HG03342 (cell line): ENCODE results near the gene GPR107.

Source experiments
- ATAC-seq: cut with Tn5 transposase; IDR thresholded peaks from one replicate; pipeline ENCODE4 v1.9.1; 2021; ENCODE audit warnings: mild to moderate bottlenecking, moderate library complexity; ENCODE audit not compliant: unreplicated experiment

Gene GPR107

GRCh38 chr9:130107234-130107861 lies 53.6 kb downstream of the GPR107 start:
- ATAC-seq: no peak

- ATAC-seq: no peak
Measured at GRCh38 chr9:130107955-130108354, 54.2 kb downstream of the GPR107 start.

- ATAC-seq: no peak
Measured at GRCh38 chr9:130110166-130110565, 56.5 kb downstream of the GPR107 start.

- no peak for ATAC-seq
Measured at GRCh38 chr9:130110596-130111021, 56.9 kb downstream of the GPR107 start.

- ATAC-seq: no peak
Measured at GRCh38 chr9:130111786-130112537, 58.3 kb downstream of the GPR107 start.

GRCh38 chr9:130112538-130113151 lies 58.9 kb downstream of the GPR107 start:
- ATAC-seq: no peak

- no peak for ATAC-seq
Measured at GRCh38 chr9:130114741-130115140, 61.0 kb downstream of the GPR107 start.

GRCh38 chr9:130116346-130116745 lies 62.6 kb downstream of the GPR107 start:
- ATAC-seq: no peak

GRCh38 chr9:130117376-130117775 lies 63.7 kb downstream of the GPR107 start:
- no peak for ATAC-seq

GRCh38 chr9:130117816-130118632 lies 64.3 kb downstream of the GPR107 start:
- no peak for ATAC-seq

- ATAC-seq: no peak
Measured at GRCh38 chr9:130118841-130119518, 65.3 kb downstream of the GPR107 start.

- no peak for ATAC-seq
Measured at GRCh38 chr9:130119519-130120298, 66.0 kb downstream of the GPR107 start.

GRCh38 chr9:130120299-130120587 lies 66.5 kb downstream of the GPR107 start:
- ATAC-seq: no peak

- ATAC-seq: no peak
Measured at GRCh38 chr9:130120832-130121231, 67.1 kb downstream of the GPR107 start.

GRCh38 chr9:130122456-130122855 lies 68.8 kb downstream of the GPR107 start:
- ATAC-seq: no peak

GRCh38 chr9:130124085-130124860 lies 70.6 kb downstream of the GPR107 start:
- no peak for ATAC-seq

GRCh38 chr9:130126721-130127433 lies 73.2 kb downstream of the GPR107 start:
- ATAC-seq: no peak

GRCh38 chr9:130128251-130128650 lies 74.5 kb downstream of the GPR107 start:
- no peak for ATAC-seq
